ENCODE results near the gene ACTN1. TPM values are rescaled to one million over a fixed set of nuclear protein-coding genes. Genes with fewer than 3 reads are reported as not detected.
A peak's percentile ranks its signal among the peaks of the same experiment; 100 is the strongest.

The ACTN1 gene
- total and polyA plus RNA-seq, 2 of the 8 experiments (the other 6 are each of a cell fraction or from before 2014, with no cell fraction given): 236 to 262 TPM

GRCh38 chr14:68978172-68978911 is 760 bp downstream of the ACTN1 start (continued):
- TF ChIP-seq RFX5 (IDR thresholded peaks at IDR 0.05; ENCODE audit: borderline replicate concordance, low read depth, low read length) (no peak), SIN3A (conservative IDR thresholded peaks at IDR 0.05 in 1 of 2, IDR thresholded peaks at IDR 0.05 in 1 of 2; ENCODE audit: low read depth in 1 of 2, low read length in 2 of 2) (peak; percentile 28 to 34; a peak in 2 of 4 replicates), TBP (IDR thresholded peaks at IDR 0.05; ENCODE audit: low read depth, low read length) (0 out of 2 replicates have a peak, but pooled peaks have one; percentile 3), SIRT6 (IDR thresholded peaks at IDR 0.05; ENCODE audit: low read length) (no peak), USF2 (IDR thresholded peaks at IDR 0.05; ENCODE audit: low read length) (no peak), TCF12 (IDR thresholded peaks at IDR 0.05; ENCODE audit: low read depth, low read length) (no peak), FOSL1 (IDR thresholded peaks at IDR 0.05; ENCODE audit: insufficient read depth, low read depth, low read length) (no peak), TAF7 (optimal IDR thresholded peaks at IDR 0.05; ENCODE audit: borderline replicate concordance, low read depth, low read length) (peak; percentile 48), CHD2 (IDR thresholded peaks at IDR 0.05; ENCODE audit: low read length) (no peak), SP1 (IDR thresholded peaks at IDR 0.05; ENCODE audit: low read depth, low read length) (no peak), CTBP2 (IDR thresholded peaks at IDR 0.05; ENCODE audit: borderline replicate concordance, insufficient read depth, insufficient read length, low read length) (no peak), CTCF (IDR thresholded peaks at IDR 0.05; ENCODE audit: control extremely low read depth in 1 of 3, insufficient read depth in 1 of 3, low read depth in 1 of 3, low read length in 3 of 3) (no peak), ATF2 (IDR thresholded peaks at IDR 0.05; ENCODE audit: low read length) (no peak), SIX5 (IDR thresholded peaks at IDR 0.05; ENCODE audit: low read depth, low read length) (no peak), KDM5A (IDR thresholded peaks at IDR 0.05; ENCODE audit: low read length) (no peak), CEBPB (IDR thresholded peaks at IDR 0.05; ENCODE audit: low read depth, low read length) (peak; percentile 59), CHD1 (IDR thresholded peaks at IDR 0.05; ENCODE audit: low read depth, low read length) (no peak), JUND (IDR thresholded peaks at IDR 0.05; ENCODE audit: low read length) (no peak), PHF8 (conservative IDR thresholded peaks at IDR 0.05; ENCODE audit: low read depth, low read length) (peak; percentile 41), POLR2AphosphoS5 (IDR thresholded peaks at IDR 0.05; ENCODE audit: low read depth, low read length) (peak; percentile 78)

Measured in H1 (cell line).